ENCODE measurements around the gene HUWE1. TPM values are rescaled to one million over a fixed set of nuclear protein-coding genes. Genes with fewer than 3 reads are reported as not detected.

Gene HUWE1
- total RNA-seq, 1 experiment from 2014 or later, result 277 TPM

DNA sequence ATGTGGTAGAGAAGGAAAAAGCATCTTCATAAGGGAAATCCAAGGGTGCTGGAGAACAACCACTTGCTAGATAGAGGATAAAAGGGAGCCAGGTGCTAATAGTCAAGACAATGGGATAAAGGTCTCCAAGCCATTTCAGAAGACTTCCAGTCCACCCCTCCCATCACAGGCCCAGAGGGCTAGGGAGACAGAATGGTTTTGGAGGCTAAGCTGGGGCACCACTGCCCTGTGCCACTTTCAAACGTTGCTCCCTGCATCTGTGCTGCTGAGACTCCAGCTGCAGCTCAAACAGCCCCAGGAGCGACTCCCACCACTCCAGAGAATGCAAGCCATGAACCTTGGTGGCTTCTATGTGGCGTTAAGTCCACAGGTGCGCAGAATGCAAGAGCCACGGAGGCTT lies 38.4 kb upstream of the HUWE1 start:
- Mint-ChIP-seq H3K36me3 (no peaks in the 10 kb centered on the region), H3K4me3 (no peak overlapping the region), H3K4me1 (no peaks in the 10 kb centered on the region), H3K27ac (no peak overlapping the region), H3K9me3 (peaks cover 5% of the 10 kb centered on the region), H3K27me3 (ENCODE audit: low read depth) (peaks cover 2% of the 10 kb centered on the region; the same call in 1 of the 2 replicates)
- ChIA-PET POLR2A (no interaction called here), CTCF (no interaction called here)
- DNase-seq (ENCODE audit: low spot score) (no peak), ATAC-seq (no peak)
- no peak for TF ChIP-seq FOXK1 (CRISPR knock-in tag; IDR thresholded peaks at IDR 0.05)
- TF ChIP-seq, protein P1, sequence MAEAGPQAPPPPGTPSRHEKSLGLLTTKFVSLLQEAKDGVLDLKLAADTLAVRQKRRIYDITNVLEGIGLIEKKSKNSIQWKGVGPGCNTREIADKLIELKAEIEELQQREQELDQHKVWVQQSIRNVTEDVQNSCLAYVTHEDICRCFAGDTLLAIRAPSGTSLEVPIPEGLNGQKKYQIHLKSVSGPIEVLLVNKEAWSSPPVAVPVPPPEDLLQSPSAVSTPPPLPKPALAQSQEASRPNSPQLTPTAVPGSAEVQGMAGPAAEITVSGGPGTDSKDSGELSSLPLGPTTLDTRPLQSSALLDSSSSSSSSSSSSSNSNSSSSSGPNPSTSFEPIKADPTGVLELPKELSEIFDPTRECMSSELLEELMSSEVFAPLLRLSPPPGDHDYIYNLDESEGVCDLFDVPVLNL (CRISPR knock-in tag; IDR thresholded peaks at IDR 0.05; ENCODE audit: borderline replicate concordance, low read depth), result no peak
- TF ChIP-seq ZNF138 (CRISPR knock-in tag; conservative IDR thresholded peaks at IDR 0.05), result no peak
- no peak for TF ChIP-seq SP1 (CRISPR knock-in tag; conservative IDR thresholded peaks at IDR 0.05)
- TF ChIP-seq, protein P2, sequence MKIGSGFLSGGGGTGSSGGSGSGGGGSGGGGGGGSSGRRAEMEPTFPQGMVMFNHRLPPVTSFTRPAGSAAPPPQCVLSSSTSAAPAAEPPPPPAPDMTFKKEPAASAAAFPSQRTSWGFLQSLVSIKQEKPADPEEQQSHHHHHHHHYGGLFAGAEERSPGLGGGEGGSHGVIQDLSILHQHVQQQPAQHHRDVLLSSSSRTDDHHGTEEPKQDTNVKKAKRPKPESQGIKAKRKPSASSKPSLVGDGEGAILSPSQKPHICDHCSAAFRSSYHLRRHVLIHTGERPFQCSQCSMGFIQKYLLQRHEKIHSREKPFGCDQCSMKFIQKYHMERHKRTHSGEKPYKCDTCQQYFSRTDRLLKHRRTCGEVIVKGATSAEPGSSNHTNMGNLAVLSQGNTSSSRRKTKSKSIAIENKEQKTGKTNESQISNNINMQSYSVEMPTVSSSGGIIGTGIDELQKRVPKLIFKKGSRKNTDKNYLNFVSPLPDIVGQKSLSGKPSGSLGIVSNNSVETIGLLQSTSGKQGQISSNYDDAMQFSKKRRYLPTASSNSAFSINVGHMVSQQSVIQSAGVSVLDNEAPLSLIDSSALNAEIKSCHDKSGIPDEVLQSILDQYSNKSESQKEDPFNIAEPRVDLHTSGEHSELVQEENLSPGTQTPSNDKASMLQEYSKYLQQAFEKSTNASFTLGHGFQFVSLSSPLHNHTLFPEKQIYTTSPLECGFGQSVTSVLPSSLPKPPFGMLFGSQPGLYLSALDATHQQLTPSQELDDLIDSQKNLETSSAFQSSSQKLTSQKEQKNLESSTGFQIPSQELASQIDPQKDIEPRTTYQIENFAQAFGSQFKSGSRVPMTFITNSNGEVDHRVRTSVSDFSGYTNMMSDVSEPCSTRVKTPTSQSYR (CRISPR knock-in tag; IDR thresholded peaks at IDR 0.05), result no peak
- no peak for TF ChIP-seq CREB1 (CRISPR knock-in tag; IDR thresholded peaks at IDR 0.05)
- TF ChIP-seq JAZF1 (CRISPR knock-in tag; IDR thresholded peaks at IDR 0.05), result no peak
- TF ChIP-seq, protein P3, sequence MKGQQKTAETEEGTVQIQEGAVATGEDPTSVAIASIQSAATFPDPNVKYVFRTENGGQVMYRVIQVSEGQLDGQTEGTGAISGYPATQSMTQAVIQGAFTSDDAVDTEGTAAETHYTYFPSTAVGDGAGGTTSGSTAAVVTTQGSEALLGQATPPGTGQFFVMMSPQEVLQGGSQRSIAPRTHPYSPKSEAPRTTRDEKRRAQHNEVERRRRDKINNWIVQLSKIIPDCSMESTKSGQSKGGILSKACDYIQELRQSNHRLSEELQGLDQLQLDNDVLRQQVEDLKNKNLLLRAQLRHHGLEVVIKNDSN (CRISPR knock-in tag; IDR thresholded peaks at IDR 0.05), result no peak
- TF ChIP-seq HMGA2 (CRISPR knock-in tag; IDR thresholded peaks at IDR 0.05), result no peak
- TF ChIP-seq ZNF396 (CRISPR knock-in tag; IDR thresholded peaks at IDR 0.05; ENCODE audit: borderline replicate concordance), result no peak
- TF ChIP-seq MYBL2 (CRISPR knock-in tag; IDR thresholded peaks at IDR 0.05), result no peak

DNA sequence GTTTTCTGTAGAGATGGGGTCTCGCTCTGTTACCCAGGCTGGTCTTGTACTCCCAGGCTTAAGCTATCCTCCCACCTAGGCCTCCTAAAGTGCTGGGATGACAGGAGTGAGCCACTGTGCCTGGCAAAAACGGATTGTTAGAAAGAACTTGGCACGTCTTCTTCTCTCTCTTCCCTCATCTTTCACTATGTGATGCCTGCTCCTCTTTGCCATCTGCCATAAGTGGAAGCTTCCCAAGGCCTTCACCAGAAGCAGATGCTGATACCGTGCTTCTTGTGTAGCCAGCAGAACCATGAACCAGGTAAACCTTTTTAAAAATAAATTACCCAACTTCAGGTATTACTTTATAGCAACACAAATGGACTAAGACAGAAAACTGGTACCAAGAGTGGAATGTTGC lies 36.9 kb upstream of the HUWE1 start:
- CTCF ChIA-PET, result no interaction called here
- POLR2A ChIA-PET, result no interaction called here
- TF ChIP-seq RORB (CRISPR knock-in tag; IDR thresholded peaks at IDR 0.05), result no peak
- TF ChIP-seq, protein P4, sequence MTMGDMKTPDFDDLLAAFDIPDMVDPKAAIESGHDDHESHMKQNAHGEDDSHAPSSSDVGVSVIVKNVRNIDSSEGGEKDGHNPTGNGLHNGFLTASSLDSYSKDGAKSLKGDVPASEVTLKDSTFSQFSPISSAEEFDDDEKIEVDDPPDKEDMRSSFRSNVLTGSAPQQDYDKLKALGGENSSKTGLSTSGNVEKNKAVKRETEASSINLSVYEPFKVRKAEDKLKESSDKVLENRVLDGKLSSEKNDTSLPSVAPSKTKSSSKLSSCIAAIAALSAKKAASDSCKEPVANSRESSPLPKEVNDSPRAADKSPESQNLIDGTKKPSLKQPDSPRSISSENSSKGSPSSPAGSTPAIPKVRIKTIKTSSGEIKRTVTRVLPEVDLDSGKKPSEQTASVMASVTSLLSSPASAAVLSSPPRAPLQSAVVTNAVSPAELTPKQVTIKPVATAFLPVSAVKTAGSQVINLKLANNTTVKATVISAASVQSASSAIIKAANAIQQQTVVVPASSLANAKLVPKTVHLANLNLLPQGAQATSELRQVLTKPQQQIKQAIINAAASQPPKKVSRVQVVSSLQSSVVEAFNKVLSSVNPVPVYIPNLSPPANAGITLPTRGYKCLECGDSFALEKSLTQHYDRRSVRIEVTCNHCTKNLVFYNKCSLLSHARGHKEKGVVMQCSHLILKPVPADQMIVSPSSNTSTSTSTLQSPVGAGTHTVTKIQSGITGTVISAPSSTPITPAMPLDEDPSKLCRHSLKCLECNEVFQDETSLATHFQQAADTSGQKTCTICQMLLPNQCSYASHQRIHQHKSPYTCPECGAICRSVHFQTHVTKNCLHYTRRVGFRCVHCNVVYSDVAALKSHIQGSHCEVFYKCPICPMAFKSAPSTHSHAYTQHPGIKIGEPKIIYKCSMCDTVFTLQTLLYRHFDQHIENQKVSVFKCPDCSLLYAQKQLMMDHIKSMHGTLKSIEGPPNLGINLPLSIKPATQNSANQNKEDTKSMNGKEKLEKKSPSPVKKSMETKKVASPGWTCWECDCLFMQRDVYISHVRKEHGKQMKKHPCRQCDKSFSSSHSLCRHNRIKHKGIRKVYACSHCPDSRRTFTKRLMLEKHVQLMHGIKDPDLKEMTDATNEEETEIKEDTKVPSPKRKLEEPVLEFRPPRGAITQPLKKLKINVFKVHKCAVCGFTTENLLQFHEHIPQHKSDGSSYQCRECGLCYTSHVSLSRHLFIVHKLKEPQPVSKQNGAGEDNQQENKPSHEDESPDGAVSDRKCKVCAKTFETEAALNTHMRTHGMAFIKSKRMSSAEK (CRISPR knock-in tag; IDR thresholded peaks at IDR 0.05; ENCODE audit: borderline replicate concordance), result no peak
- TF ChIP-seq, protein P5, sequence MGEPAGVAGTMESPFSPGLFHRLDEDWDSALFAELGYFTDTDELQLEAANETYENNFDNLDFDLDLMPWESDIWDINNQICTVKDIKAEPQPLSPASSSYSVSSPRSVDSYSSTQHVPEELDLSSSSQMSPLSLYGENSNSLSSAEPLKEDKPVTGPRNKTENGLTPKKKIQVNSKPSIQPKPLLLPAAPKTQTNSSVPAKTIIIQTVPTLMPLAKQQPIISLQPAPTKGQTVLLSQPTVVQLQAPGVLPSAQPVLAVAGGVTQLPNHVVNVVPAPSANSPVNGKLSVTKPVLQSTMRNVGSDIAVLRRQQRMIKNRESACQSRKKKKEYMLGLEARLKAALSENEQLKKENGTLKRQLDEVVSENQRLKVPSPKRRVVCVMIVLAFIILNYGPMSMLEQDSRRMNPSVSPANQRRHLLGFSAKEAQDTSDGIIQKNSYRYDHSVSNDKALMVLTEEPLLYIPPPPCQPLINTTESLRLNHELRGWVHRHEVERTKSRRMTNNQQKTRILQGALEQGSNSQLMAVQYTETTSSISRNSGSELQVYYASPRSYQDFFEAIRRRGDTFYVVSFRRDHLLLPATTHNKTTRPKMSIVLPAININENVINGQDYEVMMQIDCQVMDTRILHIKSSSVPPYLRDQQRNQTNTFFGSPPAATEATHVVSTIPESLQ (CRISPR knock-in tag; IDR thresholded peaks at IDR 0.05), result no peak
- TF ChIP-seq, protein P6, sequence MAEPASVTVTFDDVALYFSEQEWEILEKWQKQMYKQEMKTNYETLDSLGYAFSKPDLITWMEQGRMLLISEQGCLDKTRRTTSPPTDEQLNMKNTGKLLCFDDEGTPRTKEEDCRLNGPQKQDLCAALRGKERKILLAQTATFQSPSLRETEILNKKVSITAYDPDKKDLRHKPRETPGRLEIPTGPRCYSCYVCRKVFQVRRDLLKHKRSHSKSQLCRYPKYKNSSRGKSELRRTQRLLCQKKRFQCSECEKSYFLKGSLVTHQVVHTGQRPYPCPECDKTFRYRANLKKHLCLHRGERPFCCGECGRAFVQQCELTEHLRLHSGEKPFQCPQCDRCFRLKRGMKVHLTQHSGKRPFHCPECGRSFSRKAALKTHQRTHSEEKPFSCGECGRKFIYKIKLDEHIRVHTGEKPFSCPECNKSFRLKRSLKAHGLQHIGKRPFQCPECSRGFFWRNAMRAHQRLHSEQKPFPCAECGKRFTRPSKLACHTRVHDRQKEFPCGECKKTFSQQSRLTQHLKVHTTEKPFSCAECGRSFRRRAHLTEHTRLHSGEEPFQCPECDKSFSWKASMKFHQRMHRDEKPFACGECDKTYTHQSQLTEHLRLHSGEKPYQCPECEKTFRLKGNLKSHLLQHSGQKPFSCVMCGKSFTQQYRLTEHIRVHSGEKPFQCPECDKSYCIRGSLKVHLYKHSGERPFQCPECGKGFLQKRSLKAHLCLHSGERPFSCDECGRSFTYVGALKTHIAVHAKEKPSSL (CRISPR knock-in tag; conservative IDR thresholded peaks at IDR 0.05), result no peak
- TF ChIP-seq NFYB (CRISPR knock-in tag; conservative IDR thresholded peaks at IDR 0.05; ENCODE audit: low read depth), result no peak
- no peak for TF ChIP-seq ZNF232 (CRISPR knock-in tag; IDR thresholded peaks at IDR 0.05)
- TF ChIP-seq SMAD3 (CRISPR knock-in tag; IDR thresholded peaks at IDR 0.05; ENCODE audit: borderline replicate concordance), result no peak
- TF ChIP-seq NR3C1 (CRISPR knock-in tag; conservative IDR thresholded peaks at IDR 0.05; ENCODE audit: low read depth), result no peak
- TF ChIP-seq, protein P7, sequence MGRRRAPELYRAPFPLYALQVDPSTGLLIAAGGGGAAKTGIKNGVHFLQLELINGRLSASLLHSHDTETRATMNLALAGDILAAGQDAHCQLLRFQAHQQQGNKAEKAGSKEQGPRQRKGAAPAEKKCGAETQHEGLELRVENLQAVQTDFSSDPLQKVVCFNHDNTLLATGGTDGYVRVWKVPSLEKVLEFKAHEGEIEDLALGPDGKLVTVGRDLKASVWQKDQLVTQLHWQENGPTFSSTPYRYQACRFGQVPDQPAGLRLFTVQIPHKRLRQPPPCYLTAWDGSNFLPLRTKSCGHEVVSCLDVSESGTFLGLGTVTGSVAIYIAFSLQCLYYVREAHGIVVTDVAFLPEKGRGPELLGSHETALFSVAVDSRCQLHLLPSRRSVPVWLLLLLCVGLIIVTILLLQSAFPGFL (CRISPR knock-in tag; IDR thresholded peaks at IDR 0.05; ENCODE audit: borderline replicate concordance), result no peak

More for the DNA sequence above, 36.9 kb upstream of the HUWE1 start:
- peaks cover 2% of the 10 kb centered on the region; the same call in 1 of the 2 replicates for H3K27me3 Mint-ChIP-seq (ENCODE audit: low read depth)
- DNase-seq (ENCODE audit: low spot score) (no peak), ATAC-seq (no peak)
- H3K4me1 Mint-ChIP-seq, result no peaks in the 10 kb centered on the region
- no peak overlapping the region for H3K27ac Mint-ChIP-seq
- H3K36me3 Mint-ChIP-seq, result no peaks in the 10 kb centered on the region
- peaks cover 5% of the 10 kb centered on the region for H3K9me3 Mint-ChIP-seq
- H3K4me3 Mint-ChIP-seq, result no peak overlapping the region
